ENCODE data around the gene PARP3. TPM values are rescaled to one million over a fixed set of nuclear protein-coding genes. Genes with fewer than 3 reads are reported as not detected.

The PARP3 gene
- total and polyA plus RNA-seq, 9 of the 15 experiments (the other 6 are each of a cell fraction or from before 2014, with no cell fraction given) = 0.46 to 6.6 (median 4.5) TPM

DNA sequence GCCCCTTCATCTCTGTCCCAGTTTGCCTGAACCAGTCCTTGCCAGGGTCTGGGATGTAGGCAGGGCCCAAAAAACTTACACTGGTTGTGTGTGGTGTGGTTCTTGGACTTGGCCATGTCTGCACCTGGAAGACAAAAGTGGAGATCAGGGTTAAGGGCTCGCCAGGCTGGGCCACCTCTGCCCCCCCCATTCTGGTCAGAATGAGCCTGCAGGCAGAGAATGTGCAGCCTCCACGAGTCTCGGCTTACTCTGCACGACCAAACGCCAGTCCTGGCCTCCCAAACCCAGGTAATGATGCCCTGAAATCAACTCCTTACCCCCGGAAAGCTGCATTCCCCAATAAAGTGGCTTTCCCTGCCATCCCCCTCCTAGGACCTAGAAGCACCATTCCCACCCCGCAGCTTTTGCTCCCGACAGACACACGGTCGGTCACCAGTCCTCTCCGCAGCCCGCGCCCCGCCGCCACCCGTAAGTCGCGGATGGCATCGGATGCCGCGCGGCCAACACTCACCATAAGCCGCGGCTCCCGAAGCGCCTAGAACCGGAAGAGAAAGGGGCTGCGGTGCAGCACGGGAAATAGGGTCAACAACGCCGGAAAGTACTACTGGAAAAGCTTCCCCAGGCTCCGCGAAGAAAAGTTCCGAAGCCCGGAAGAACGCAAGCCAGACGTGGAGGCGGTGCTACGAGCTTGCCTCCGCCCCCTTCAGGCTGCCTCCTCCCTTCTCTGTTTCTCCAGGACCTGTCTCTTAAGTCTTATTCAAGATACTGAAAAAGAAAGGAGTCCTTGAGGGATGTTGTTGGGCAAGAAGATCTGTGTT, 53.4 kb downstream of the PARP3 start, which contains the start of gene RPL29 (continued):
- TF ChIP-seq, protein P1, sequence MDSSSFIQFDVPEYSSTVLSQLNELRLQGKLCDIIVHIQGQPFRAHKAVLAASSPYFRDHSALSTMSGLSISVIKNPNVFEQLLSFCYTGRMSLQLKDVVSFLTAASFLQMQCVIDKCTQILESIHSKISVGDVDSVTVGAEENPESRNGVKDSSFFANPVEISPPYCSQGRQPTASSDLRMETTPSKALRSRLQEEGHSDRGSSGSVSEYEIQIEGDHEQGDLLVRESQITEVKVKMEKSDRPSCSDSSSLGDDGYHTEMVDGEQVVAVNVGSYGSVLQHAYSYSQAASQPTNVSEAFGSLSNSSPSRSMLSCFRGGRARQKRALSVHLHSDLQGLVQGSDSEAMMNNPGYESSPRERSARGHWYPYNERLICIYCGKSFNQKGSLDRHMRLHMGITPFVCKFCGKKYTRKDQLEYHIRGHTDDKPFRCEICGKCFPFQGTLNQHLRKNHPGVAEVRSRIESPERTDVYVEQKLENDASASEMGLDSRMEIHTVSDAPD (CRISPR knock-in tag; IDR thresholded peaks at IDR 0.05) = no peak
- TF ChIP-seq ZKSCAN3 (CRISPR knock-in tag; IDR thresholded peaks at IDR 0.05) (no peak), ZNF561 (CRISPR knock-in tag; conservative IDR thresholded peaks at IDR 0.05) (no peak), MEF2D (tag; conservative IDR thresholded peaks at IDR 0.05; ENCODE audit: low read depth) (no peak), HNRNPUL1 (IDR thresholded peaks at IDR 0.05; ENCODE audit: low read length) (no peak), TBL1XR1 (IDR thresholded peaks at IDR 0.05; ENCODE audit: low read length in 2 of 2) (peak in 1 of 2 experiments; percentile 60; a peak in 2 of 4 replicates), NFATC3 (IDR thresholded peaks at IDR 0.05) (0 out of 2 replicates have a peak, but pooled peaks have one; percentile 56), GTF2E2 (tag; IDR thresholded peaks at IDR 0.05) (peak; percentile 88), PURB (CRISPR knock-in tag; IDR thresholded peaks at IDR 0.05; ENCODE audit: low read depth) (no peak), WHSC1 (IDR thresholded peaks at IDR 0.05; ENCODE audit: low read length) (no peak), TCF3 (CRISPR knock-in tag; IDR thresholded peaks at IDR 0.05) (peak; percentile 26; the same call in 1 of the 2 replicates), SUPT5H (IDR thresholded peaks at IDR 0.05) (peak; percentile 96), C11orf30 (IDR thresholded peaks at IDR 0.05; ENCODE audit: low read depth) (peak; percentile 91), ZNF124 (CRISPR knock-in tag; IDR thresholded peaks at IDR 0.05) (no peak), PRPF4 (IDR thresholded peaks at IDR 0.05; ENCODE audit: insufficient read depth, low read depth, low read length, poor library complexity, severe bottlenecking) (peak; percentile 50), IFI16 (CRISPR knock-in tag; IDR thresholded peaks at IDR 0.05) (no peak), PYGO2 (tag; IDR thresholded peaks at IDR 0.05) (no peak), ETV1 (tag; conservative IDR thresholded peaks at IDR 0.05; ENCODE audit: low read depth) (peak; percentile 96)
- TF ChIP-seq, protein P2, sequence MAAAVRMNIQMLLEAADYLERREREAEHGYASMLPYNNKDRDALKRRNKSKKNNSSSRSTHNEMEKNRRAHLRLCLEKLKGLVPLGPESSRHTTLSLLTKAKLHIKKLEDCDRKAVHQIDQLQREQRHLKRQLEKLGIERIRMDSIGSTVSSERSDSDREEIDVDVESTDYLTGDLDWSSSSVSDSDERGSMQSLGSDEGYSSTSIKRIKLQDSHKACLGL (CRISPR knock-in tag; IDR thresholded peaks at IDR 0.05; ENCODE audit: borderline replicate concordance, poor library complexity, severe bottlenecking) = no peak
- TF ChIP-seq, protein P3, sequence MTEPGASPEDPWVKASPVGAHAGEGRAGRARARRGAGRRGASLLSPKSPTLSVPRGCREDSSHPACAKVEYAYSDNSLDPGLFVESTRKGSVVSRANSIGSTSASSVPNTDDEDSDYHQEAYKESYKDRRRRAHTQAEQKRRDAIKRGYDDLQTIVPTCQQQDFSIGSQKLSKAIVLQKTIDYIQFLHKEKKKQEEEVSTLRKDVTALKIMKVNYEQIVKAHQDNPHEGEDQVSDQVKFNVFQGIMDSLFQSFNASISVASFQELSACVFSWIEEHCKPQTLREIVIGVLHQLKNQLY (CRISPR knock-in tag; conservative IDR thresholded peaks at IDR 0.05) = no peak
- TF ChIP-seq, protein P4, sequence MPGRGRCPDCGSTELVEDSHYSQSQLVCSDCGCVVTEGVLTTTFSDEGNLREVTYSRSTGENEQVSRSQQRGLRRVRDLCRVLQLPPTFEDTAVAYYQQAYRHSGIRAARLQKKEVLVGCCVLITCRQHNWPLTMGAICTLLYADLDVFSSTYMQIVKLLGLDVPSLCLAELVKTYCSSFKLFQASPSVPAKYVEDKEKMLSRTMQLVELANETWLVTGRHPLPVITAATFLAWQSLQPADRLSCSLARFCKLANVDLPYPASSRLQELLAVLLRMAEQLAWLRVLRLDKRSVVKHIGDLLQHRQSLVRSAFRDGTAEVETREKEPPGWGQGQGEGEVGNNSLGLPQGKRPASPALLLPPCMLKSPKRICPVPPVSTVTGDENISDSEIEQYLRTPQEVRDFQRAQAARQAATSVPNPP (IDR thresholded peaks at IDR 0.05; ENCODE audit: borderline replicate concordance, insufficient read depth, insufficient read length) = no peak
- TF ChIP-seq, protein P5, sequence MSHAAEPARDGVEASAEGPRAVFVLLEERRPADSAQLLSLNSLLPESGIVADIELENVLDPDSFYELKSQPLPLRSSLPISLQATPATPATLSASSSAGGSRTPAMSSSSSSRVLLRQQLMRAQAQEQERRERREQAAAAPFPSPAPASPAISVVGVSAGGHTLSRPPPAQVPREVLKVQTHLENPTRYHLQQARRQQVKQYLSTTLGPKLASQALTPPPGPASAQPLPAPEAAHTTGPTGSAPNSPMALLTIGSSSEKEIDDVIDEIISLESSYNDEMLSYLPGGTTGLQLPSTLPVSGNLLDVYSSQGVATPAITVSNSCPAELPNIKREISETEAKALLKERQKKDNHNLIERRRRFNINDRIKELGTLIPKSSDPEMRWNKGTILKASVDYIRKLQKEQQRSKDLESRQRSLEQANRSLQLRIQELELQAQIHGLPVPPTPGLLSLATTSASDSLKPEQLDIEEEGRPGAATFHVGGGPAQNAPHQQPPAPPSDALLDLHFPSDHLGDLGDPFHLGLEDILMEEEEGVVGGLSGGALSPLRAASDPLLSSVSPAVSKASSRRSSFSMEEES (CRISPR knock-in tag; IDR thresholded peaks at IDR 0.05) = no peak
